H9 (cell line): Measurements from ENCODE around the gene SLCO3A1. TPM values are rescaled to one million over a fixed set of nuclear protein-coding genes. Genes with fewer than 3 reads are reported as not detected.
"Not testable (repeated sequence)": the region's sequence is repeated elsewhere in the genome, so short reads cannot be mapped to it uniquely, and the experiment has no call there.

Experiments
- DNase-seq: peaks from one replicate; pipeline ENCODE4 v3.0.0-alpha.2; 2017
- H2AFZ ChIP-seq: one replicate; pipeline ENCODE4 v1.6.1; 2013; ENCODE audit warnings: mild to moderate bottlenecking, low read length, control low read depth, moderate library complexity
- H2AK5ac ChIP-seq: 2 replicates; pipeline ENCODE4 v1.6.1; 2013; ENCODE audit warnings: low read length, control low read depth, mixed read lengths; ENCODE audit not compliant: insufficient read length
- H2BK120ac ChIP-seq: one replicate; pipeline ENCODE4 v1.6.1; 2013; ENCODE audit warnings: low read depth, mild to moderate bottlenecking, low read length, control low read depth, inconsistent platforms; ENCODE audit not compliant: poor library complexity, severe bottlenecking
- H2BK12ac ChIP-seq: 2 replicates; pipeline ENCODE4 v1.6.1; 2013; ENCODE audit warnings: low read length, control low read depth, mixed read lengths, low read depth; ENCODE audit not compliant: insufficient read length
- H2BK15ac ChIP-seq: 2 replicates; pipeline ENCODE4 v1.6.1; 2013; ENCODE audit warnings: low read depth, low read length, control low read depth
- H2BK20ac ChIP-seq: one replicate; pipeline ENCODE4 v1.6.1; 2013; ENCODE audit warnings: low read depth, mild to moderate bottlenecking, low read length, control low read depth, inconsistent platforms; ENCODE audit not compliant: poor library complexity, severe bottlenecking
- H2BK5ac ChIP-seq: 2 replicates; pipeline ENCODE4 v1.6.1; 2013; ENCODE audit warnings: low read length, control low read depth, mixed read lengths; ENCODE audit not compliant: insufficient read length
- H3K14ac ChIP-seq: 2 replicates; pipeline ENCODE4 v1.6.1; 2013; ENCODE audit warnings: low read length, control low read depth; ENCODE audit not compliant: insufficient read depth
- H3K18ac ChIP-seq: 2 replicates; pipeline ENCODE4 v1.6.1; 2013; ENCODE audit warnings: low read depth, mild to moderate bottlenecking, mixed read lengths, low read length, control low read depth; ENCODE audit not compliant: insufficient read length
- H3K23ac ChIP-seq: 2 replicates; pipeline ENCODE4 v1.6.1; 2013; ENCODE audit warnings: low read length, control low read depth, mixed read lengths, low read depth; ENCODE audit not compliant: insufficient read length
- H3K23me2 ChIP-seq: 2 replicates; pipeline ENCODE4 v1.6.1; 2013; ENCODE audit warnings: low read depth, mild to moderate bottlenecking, mixed read lengths, low read length, control low read depth; ENCODE audit not compliant: insufficient read length, poor library complexity, severe bottlenecking
- H3K27ac ChIP-seq: 2 replicates; pipeline ENCODE4 v1.5.1; 2013; ENCODE audit warnings: low read length, control low read depth, mixed read lengths, low read depth; ENCODE audit not compliant: insufficient read length
- H3K27me3 ChIP-seq: 2 replicates; pipeline ENCODE4 v1.6.1; 2013; ENCODE audit warnings: low read length, control low read depth, inconsistent platforms; ENCODE audit not compliant: insufficient read depth
- H3K4ac ChIP-seq: 2 replicates; pipeline ENCODE4 v1.6.1; 2013; ENCODE audit warnings: low read depth, mild to moderate bottlenecking, control low read depth, inconsistent platforms, low read length, moderate library complexity
- H3K4me1 ChIP-seq: 2 replicates; pipeline ENCODE4 v1.6.1; 2013; ENCODE audit warnings: low read length, control low read depth, inconsistent platforms; ENCODE audit not compliant: insufficient read depth
- H3K4me2 ChIP-seq: 2 replicates; pipeline ENCODE4 v1.6.1; 2013; ENCODE audit warnings: low read length, control low read depth, mixed read lengths; ENCODE audit not compliant: insufficient read length, insufficient read depth
- H3K56ac ChIP-seq: 2 replicates; pipeline ENCODE4 v1.6.1; 2013; ENCODE audit warnings: low read depth, mild to moderate bottlenecking, mixed read lengths, low read length, control low read depth; ENCODE audit not compliant: insufficient read length
- H3K79me1 ChIP-seq: 2 replicates; pipeline ENCODE4 v1.6.1; 2013; ENCODE audit warnings: low read depth, mild to moderate bottlenecking, moderate library complexity, low read length, control low read depth, inconsistent platforms; ENCODE audit not compliant: insufficient read depth, poor library complexity, severe bottlenecking
- H3K79me2 ChIP-seq: 2 replicates; pipeline ENCODE4 v1.6.1; 2013; ENCODE audit warnings: low read length, control low read depth, inconsistent platforms; ENCODE audit not compliant: insufficient read depth
- H3K9ac ChIP-seq: 2 replicates; pipeline ENCODE4 v1.6.1; 2013; ENCODE audit warnings: low read length, control low read depth, mixed read lengths; ENCODE audit not compliant: insufficient read length; ENCODE audit errors: extremely low read depth
- H3K9me3 ChIP-seq: one replicate; pipeline ENCODE4 v1.6.1; 2013; ENCODE audit warnings: low read depth, low read length, inconsistent platforms; ENCODE audit not compliant: control insufficient read depth
- H3T11ph ChIP-seq: one replicate; pipeline ENCODE4 v1.6.1; 2013; ENCODE audit warnings: mild to moderate bottlenecking, low read length, control low read depth, inconsistent platforms
- H4K20me1 ChIP-seq: one replicate; pipeline ENCODE4 v1.6.1; 2013; ENCODE audit not compliant: control insufficient read depth, insufficient read length, insufficient read depth
- H4K5ac ChIP-seq: 2 replicates; pipeline ENCODE4 v1.6.1; 2013; ENCODE audit warnings: low read depth, mild to moderate bottlenecking, mixed read lengths, low read length, control low read depth; ENCODE audit not compliant: insufficient read length
- H4K8ac ChIP-seq: replicated peaks from 2 replicates; pipeline ENCODE4 v1.6.1; 2013; ENCODE audit warnings: low read length, control low read depth, mixed read lengths, low read depth; ENCODE audit not compliant: insufficient read length
- H4K91ac ChIP-seq: 2 replicates; pipeline ENCODE4 v1.6.1; 2013; ENCODE audit warnings: low read depth, mild to moderate bottlenecking, moderate library complexity, mixed read lengths, low read length, control low read depth; ENCODE audit not compliant: insufficient read length
- H3K27ac Mint-ChIP-seq, 3 experiments: 2 replicates in 2 of 3; 3 replicates in 1 of 3; pipeline ENCODE4 v1.8.0; 2020 to 2021; ENCODE audit warnings: mixed read lengths in 3 of 3, mild to moderate bottlenecking in 1 of 3, moderate library complexity in 1 of 3
- H3K27me3 Mint-ChIP-seq: 2 replicates; pipeline ENCODE4 v1.8.0; 2021; ENCODE audit warnings: low read depth, mild to moderate bottlenecking, moderate library complexity, mixed read lengths
- H3K36me3 Mint-ChIP-seq, 3 experiments: 2 replicates in 2 of 3; 3 replicates in 1 of 3; pipeline ENCODE4 v1.8.0; 2020 to 2021; ENCODE audit warnings: low read depth in 3 of 3, mixed read lengths in 3 of 3; ENCODE audit not compliant: insufficient read depth in 1 of 3
- H3K4me1 Mint-ChIP-seq, 2 experiments: 2 replicates each; pipeline ENCODE4 v1.8.0; 2020; ENCODE audit warnings: mixed read lengths in 2 of 2
- H3K4me3 Mint-ChIP-seq, 2 experiments: 2 replicates in 1 of 2; 3 replicates in 1 of 2; pipeline ENCODE4 v1.8.0; 2020 to 2021; ENCODE audit warnings: mild to moderate bottlenecking in 2 of 2, mixed read lengths in 2 of 2, moderate library complexity in 1 of 2
- H3K9me3 Mint-ChIP-seq, 2 experiments: 2 replicates in 1 of 2; 3 replicates in 1 of 2; pipeline ENCODE4 v1.8.0; 2020; ENCODE audit warnings: mild to moderate bottlenecking in 2 of 2, mixed read lengths in 2 of 2, moderate library complexity in 1 of 2
- WGBS: extraction: QIAGEN DNeasy Blood & Tissue Kit; methylation state at CpG from one replicate; pipeline ENCODE4 v1.1.7; 2013; ENCODE audit warnings: missing lambda C conversion rate, low lambda C conversion rate, mixed read lengths; ENCODE audit not compliant: insufficient read length; ENCODE audit errors: extremely low coverage; 5-methylcytosine and 5-hydroxymethylcytosine counted together
- total RNA-seq: library from RNA; stranded (reverse); gene quantifications from 2 replicates; pipeline ENCODE4 v1.2.1, GENCODE V29; 2021
- TF ChIP-seq, protein P1 (sequence below): fragments of 200-600 bp; sonication (generic); conservative IDR thresholded peaks from 3 replicates; pipeline ENCODE4 v1.8.0; 2021; ENCODE audit warnings: antibody characterized with exemption, mild to moderate bottlenecking

Gene SLCO3A1
- total RNA-seq, 1 experiment from 2014 or later: 9.4 TPM

GRCh38 chr15:91961357-91961756 is 107.8 kb downstream of the SLCO3A1 start:
- Histone ChIP-seq H3K56ac (no peak overlapping the region), H2AK5ac (no peak overlapping the region), H3K27ac (no peak overlapping the region), H3K4me2 (no peak overlapping the region), H4K20me1 (no peaks in the 10 kb centered on the region), H3K18ac (no peak overlapping the region), H2BK5ac (no peak overlapping the region), H2BK12ac (no peak overlapping the region), H3K14ac (no peak overlapping the region), H3K23me2 (no peaks in the 10 kb centered on the region), H3T11ph (no peak overlapping the region), H2BK120ac (no peak overlapping the region), H3K79me2 (no peaks in the 10 kb centered on the region), H3K9me3 (no peaks in the 10 kb centered on the region), H3K4me1 (peaks cover 3% of the 10 kb centered on the region; the same call in 1 of the 2 replicates), H3K27me3 (no peaks in the 10 kb centered on the region), H3K4ac (no peak overlapping the region), H3K79me1 (no peaks in the 10 kb centered on the region), H4K8ac (no peak overlapping the region), H3K23ac (no peak overlapping the region), H3K9ac (no peak overlapping the region), H2BK20ac (no peak overlapping the region), H4K91ac (no peak overlapping the region), H2AFZ (no peak overlapping the region), H4K5ac (no peak overlapping the region), H2BK15ac (no peak overlapping the region)
- DNase-seq: no peak
- WGBS: no CpG with 5 or more reads among the region's 2 CpGs
- Mint-ChIP-seq H3K36me3 (peaks cover 2 to 5% (median 3%) of the 10 kb centered on the region in 3 experiments; a peak in 6 of 7 replicates), H3K27ac (no peak overlapping the region), H3K27me3 (no peaks in the 10 kb centered on the region; the same call in 1 of the 2 replicates), H3K4me3 (no peak overlapping the region), H3K9me3 (peaks cover 3 to 5% of the 10 kb centered on the region in 2 experiments; a peak in 4 of 5 replicates), H3K4me1 (peaks cover 15 to 19% of the 10 kb centered on the region in 2 experiments)
- TF ChIP-seq, protein P1, sequence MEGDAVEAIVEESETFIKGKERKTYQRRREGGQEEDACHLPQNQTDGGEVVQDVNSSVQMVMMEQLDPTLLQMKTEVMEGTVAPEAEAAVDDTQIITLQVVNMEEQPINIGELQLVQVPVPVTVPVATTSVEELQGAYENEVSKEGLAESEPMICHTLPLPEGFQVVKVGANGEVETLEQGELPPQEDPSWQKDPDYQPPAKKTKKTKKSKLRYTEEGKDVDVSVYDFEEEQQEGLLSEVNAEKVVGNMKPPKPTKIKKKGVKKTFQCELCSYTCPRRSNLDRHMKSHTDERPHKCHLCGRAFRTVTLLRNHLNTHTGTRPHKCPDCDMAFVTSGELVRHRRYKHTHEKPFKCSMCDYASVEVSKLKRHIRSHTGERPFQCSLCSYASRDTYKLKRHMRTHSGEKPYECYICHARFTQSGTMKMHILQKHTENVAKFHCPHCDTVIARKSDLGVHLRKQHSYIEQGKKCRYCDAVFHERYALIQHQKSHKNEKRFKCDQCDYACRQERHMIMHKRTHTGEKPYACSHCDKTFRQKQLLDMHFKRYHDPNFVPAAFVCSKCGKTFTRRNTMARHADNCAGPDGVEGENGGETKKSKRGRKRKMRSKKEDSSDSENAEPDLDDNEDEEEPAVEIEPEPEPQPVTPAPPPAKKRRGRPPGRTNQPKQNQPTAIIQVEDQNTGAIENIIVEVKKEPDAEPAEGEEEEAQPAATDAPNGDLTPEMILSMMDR: no peak

GRCh38 chr15:91963747-91964146 is 110.2 kb downstream of the SLCO3A1 start:
- WGBS: no CpG with 5 or more reads among the region's 7 CpGs
- H3K27me3 Mint-ChIP-seq: not testable (repeated sequence)

More at GRCh38 chr15:91963747-91964146, 110.2 kb downstream of the SLCO3A1 start:
- peaks cover 14 to 16% of the 10 kb centered on the region in 2 experiments for H3K4me1 Mint-ChIP-seq
- not testable (repeated sequence) for DNase-seq, H3K4ac ChIP-seq, H4K20me1 ChIP-seq, H3K23ac ChIP-seq, H2BK12ac ChIP-seq, H2AK5ac ChIP-seq, H2AFZ ChIP-seq, H3T11ph ChIP-seq, H2BK5ac ChIP-seq, H3K4me3 Mint-ChIP-seq, H2BK20ac ChIP-seq, H3K9me3 Mint-ChIP-seq, H3K18ac ChIP-seq, H3K27ac ChIP-seq, H4K91ac ChIP-seq, H3K4me2 ChIP-seq, H3K79me2 ChIP-seq, H3K14ac ChIP-seq, H2BK15ac ChIP-seq, H3K9ac ChIP-seq, H3K9me3 ChIP-seq, H4K8ac ChIP-seq, H3K56ac ChIP-seq, H3K79me1 ChIP-seq, H4K5ac ChIP-seq, H3K36me3 Mint-ChIP-seq, H3K4me1 ChIP-seq, H3K27me3 ChIP-seq, H3K23me2 ChIP-seq, H2BK120ac ChIP-seq, H3K27ac Mint-ChIP-seq
